Activated CD4-positive, CD25-positive, alpha-beta regulatory T cell (primary cell): ENCODE measurements around the gene ANO4.
"Not testable (repeated sequence)": the region's sequence is repeated elsewhere in the genome, so short reads cannot be mapped to it uniquely, and the experiment has no call there.

Source experiments
- DNase-seq, 4 experiments: peaks; one replicate each; lab custom pipeline; 2025; lab: John Stamatoyannopoulos, UW

Gene ANO4

GRCh38 chr12:100871195-100871734, 76.7 kb downstream of the ANO4 start:
- DNase-seq = no peak

GRCh38 chr12:100875156-100875555, 80.6 kb downstream of the ANO4 start:
- DNase-seq = no peak

- no peak for DNase-seq
Observed at GRCh38 chr12:100875771-100876170, 81.2 kb downstream of the ANO4 start.

- DNase-seq = no peak
Observed at GRCh38 chr12:100877776-100878175, 83.2 kb downstream of the ANO4 start.

GRCh38 chr12:100895192-100895591, 100.6 kb downstream of the ANO4 start:
- DNase-seq = no peak

- DNase-seq = no peak
Observed at GRCh38 chr12:100896192-100896591, 101.6 kb downstream of the ANO4 start.

GRCh38 chr12:100897240-100897639, 102.7 kb downstream of the ANO4 start:
- no peak for DNase-seq

GRCh38 chr12:100899301-100899700, 104.7 kb downstream of the ANO4 start:
- no peak for DNase-seq

- DNase-seq = no peak
Observed at GRCh38 chr12:100900808-100901207, 106.2 kb downstream of the ANO4 start.

- no peak for DNase-seq
Observed at GRCh38 chr12:100901266-100901665, 106.7 kb downstream of the ANO4 start.

GRCh38 chr12:100904270-100904669, 109.7 kb downstream of the ANO4 start:
- no peak for DNase-seq

GRCh38 chr12:100908501-100908900, 113.9 kb downstream of the ANO4 start:
- no peak for DNase-seq

GRCh38 chr12:100913872-100914592, 119.5 kb downstream of the ANO4 start:
- DNase-seq = no peak

GRCh38 chr12:100919116-100919515, 124.5 kb downstream of the ANO4 start:
- DNase-seq = no peak

- no peak for DNase-seq
Observed at GRCh38 chr12:100920493-100920892, 125.9 kb downstream of the ANO4 start.

- DNase-seq = no peak
Observed at GRCh38 chr12:100926669-100927248, 132.2 kb downstream of the ANO4 start.

GRCh38 chr12:100927826-100928225, 133.2 kb downstream of the ANO4 start:
- no peak for DNase-seq

GRCh38 chr12:100932571-100932970, 138.0 kb downstream of the ANO4 start:
- DNase-seq = no peak

GRCh38 chr12:100933531-100933930, 139.0 kb downstream of the ANO4 start:
- DNase-seq = not testable (repeated sequence)

- no peak for DNase-seq
Observed at GRCh38 chr12:100935929-100936328, 141.4 kb downstream of the ANO4 start.

- no peak for DNase-seq
Observed at GRCh38 chr12:100936661-100937060, 142.1 kb downstream of the ANO4 start.

- no peak for DNase-seq
Observed at GRCh38 chr12:100940503-100940902, 145.9 kb downstream of the ANO4 start.

- DNase-seq = no peak
Observed at GRCh38 chr12:100942984-100943749, 148.6 kb downstream of the ANO4 start.
